Brain pericyte (primary cell): ENCODE measurements around the gene LFNG.

Experiments used
- DNase-seq: peaks from one replicate; pipeline ENCODE4 v3.0.0-alpha.2; 2012; ENCODE audit warnings: low read depth, low spot score

LFNG gene

GRCh38 chr7:2483494-2483893, 36.1 kb upstream of the LFNG start:
- no peak for DNase-seq

GRCh38 chr7:2484868-2485267, 34.7 kb upstream of the LFNG start:
- DNase-seq: no peak

DNA sequence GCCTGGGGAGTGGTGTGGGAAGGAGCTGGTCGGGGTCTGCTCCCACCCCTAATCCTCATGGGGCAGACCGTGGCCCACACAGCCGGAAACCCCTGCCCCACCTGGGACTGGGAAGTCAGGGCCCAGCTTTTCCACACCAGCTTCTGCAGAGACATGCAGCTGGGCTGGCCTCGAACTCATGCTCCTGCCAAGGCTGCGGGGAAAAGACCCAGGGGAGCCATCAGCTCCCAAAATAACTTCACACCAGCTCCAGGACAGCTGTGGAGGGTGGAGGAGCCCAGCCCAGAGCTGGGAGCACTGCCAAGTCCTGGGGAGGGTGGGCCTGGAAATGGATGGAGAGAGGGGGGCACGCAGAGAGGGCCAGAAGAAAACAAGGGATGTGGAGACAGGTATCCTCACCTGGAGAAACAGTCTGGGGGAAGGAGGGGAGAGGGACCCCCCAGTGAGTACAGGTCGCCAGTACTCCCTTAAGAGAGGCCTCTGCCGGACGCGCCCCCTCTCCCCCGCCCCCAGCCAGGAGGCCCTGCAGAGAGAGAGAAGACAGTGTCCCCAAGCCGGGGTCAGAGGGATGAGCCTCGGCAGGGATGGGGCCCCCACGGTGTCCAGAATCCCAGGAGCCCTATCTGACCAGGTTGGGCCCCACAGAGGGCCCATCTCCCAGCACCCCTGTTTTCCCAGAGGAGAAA, 31.8 kb upstream of the LFNG start:
- DNase-seq: no peak

GRCh38 chr7:2488272-2488645, 31.3 kb upstream of the LFNG start:
- DNase-seq: no peak

- no peak for DNase-seq
Observed at GRCh38 chr7:2488681-2489080, 30.9 kb upstream of the LFNG start.

- no peak for DNase-seq
Observed at GRCh38 chr7:2490181-2490651, 29.4 kb upstream of the LFNG start.

- no peak for DNase-seq
Observed at GRCh38 chr7:2492038-2492437, 27.5 kb upstream of the LFNG start.

GRCh38 chr7:2493205-2494164, 26.1 kb upstream of the LFNG start:
- DNase-seq: no peak

- no peak for DNase-seq
Observed at GRCh38 chr7:2494191-2495130, 25.1 kb upstream of the LFNG start.

DNA sequence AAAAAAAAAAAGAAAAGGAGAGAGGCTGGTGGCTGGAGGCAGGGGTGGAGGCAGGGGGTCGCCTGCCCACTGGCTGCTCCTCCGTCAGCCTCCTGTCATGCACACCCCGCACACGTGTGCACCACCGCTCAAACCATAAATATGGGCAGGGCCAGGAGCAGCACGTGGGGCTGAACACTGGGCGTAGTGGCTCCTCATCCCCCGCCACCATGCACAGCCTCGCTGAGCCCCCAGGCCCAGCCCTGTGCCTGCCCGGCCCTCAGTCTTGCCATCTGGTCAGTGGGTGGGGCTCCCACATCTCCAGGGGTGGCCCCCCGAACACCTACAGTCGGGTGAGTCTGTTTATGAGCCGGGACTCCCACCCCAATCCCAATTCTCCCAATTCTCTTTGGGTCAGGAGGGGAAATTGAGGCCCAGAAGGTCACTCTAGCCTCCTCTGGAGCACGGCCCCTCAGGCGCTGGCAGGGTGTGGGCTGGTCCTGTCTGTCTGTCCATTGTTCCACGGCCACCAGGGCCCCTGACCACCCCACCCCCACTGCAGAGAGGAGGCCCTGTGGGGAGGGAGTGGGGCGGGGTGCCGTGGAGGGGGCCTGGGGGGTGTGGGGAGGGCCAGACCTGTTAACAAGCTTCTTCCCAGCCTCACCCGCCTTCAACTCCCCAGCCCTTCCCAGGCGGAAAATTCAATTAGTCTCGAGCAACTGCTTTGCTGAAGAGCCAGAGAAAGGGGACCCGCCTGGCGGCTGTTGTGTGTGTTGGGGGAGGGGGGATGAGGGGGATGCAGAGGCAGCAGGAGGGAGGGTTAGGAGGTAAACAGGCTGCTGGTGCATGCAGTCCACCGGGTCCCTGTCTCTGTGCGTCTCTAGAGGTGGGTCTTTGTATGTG, 23.9 kb upstream of the LFNG start:
- no peak for DNase-seq

DNA sequence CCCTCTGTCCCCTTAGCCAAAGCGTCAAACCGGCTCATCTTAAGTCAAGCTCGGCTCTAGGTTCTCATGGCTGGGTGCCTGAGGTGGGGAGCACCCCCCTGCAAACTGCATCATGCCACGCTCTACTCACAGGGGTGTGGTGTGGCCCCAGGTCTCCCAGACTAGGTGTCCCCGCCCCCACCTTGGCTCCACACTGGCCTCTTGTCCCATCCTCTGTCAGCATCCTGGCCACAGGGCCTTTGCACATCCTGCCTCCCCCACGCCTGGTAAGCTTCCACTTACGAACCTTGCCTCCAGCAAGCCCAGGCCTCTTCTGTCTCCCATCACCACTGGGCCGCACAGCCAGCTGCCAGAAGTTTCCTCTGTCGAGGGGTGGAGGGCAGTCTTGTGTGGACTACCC, 23.2 kb upstream of the LFNG start:
- DNase-seq: no peak

DNA sequence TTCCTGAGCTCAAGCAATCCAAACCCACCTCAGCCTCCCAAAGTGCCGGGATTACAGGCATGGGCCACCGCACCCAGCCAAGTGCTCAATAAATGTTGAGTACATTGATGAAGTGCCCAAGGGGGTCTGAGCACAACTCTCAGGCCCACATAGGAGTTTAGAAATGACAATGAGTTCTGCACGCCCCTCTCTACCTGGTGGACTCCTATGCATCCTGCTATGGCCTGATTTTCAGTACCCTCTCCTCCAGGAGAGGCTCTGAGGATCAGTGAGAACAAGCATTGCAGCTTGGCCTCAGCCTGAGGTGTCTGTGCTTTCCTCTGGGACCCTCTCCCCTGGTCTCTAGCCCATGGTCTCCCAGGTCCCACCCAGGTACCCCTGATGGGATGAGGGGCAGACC, 22.5 kb upstream of the LFNG start:
- no peak for DNase-seq

- DNase-seq: no peak
Observed at GRCh38 chr7:2497500-2498336, 21.9 kb upstream of the LFNG start.

DNA sequence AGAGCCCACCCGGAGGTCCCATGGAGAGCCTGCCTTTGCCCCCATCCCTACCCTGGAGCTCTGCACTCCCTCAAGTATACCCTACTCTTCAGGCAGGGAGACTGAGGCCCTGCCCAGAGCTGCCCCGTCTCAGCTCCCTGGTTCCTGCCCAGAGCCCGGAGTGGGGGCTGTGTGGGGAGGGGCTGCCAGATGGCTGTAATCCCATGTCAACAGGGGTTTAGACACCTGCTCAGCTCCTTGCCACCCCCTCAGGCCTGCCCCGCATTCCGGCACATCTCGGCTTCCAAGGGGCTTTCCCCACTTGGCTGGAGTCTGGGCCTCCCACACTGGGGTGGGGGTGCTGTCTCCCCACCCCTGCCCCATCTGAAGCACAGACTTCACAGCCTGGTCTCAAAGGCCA, 20.9 kb upstream of the LFNG start:
- DNase-seq: no peak

DNA sequence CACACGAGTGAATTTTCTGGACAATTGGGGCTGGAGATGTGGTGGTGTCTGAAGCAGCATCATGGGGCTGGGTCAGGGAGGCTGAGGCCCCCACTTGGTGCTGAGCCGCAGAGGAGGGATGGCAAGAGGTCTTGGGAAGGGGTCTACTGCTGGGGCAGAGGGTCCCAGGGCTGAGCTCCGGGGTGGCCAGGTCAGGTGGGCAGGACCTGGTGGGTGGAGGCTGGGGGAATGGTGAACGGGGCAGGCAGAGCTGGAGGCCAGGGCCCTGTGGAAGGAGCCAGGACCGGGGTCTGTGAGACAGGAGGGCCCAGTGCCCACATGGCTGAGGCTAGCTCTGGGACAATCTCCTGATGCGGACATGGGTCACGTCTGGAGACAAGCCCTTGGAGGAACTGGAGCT, 20.4 kb upstream of the LFNG start:
- no peak for DNase-seq

- no peak for DNase-seq
Observed at GRCh38 chr7:2499719-2500430, 19.7 kb upstream of the LFNG start.

- DNase-seq: no peak
Observed at GRCh38 chr7:2500701-2501100, 18.9 kb upstream of the LFNG start.

GRCh38 chr7:2501947-2502646, 17.5 kb upstream of the LFNG start:
- DNase-seq: no peak

DNA sequence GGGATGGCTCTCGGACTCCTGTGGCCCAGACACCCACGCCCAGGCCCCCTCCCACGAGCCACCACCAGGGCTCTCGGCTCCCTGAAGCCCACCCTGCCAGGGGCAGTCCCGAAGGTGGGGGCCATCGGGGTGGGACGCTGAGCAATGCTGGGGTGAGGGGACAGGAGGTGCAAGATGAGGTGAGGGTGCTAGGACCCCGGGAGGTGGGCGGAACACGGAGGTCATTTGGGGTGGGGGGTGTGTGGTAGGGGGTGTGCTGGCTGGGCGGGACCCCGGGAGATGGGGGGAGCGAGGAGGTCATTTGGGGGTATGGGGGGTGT, 17.0 kb upstream of the LFNG start:
- DNase-seq: no peak
